Subcutaneous abdominal adipose tissue (tissue), 5 donors: ENCODE data around the gene TUBB.
A peak's percentile ranks its signal among the peaks of the same experiment; 100 is the strongest.

Source experiments
- H3K27ac ChIP-seq: one replicate; pipeline ENCODE4 v1.7.0; 2013; ENCODE audit warnings: low read depth, mild to moderate bottlenecking, inconsistent platforms, low read length, moderate library complexity
- H3K27me3 ChIP-seq, 5 donors: one replicate each; pipeline ENCODE4 v1.7.0; 2013; ENCODE audit warnings: low read length in 5 of 5, inconsistent platforms in 1 of 5; ENCODE audit not compliant: control insufficient read depth in 5 of 5, insufficient read depth in 4 of 5
- H3K36me3 ChIP-seq, 5 donors: one replicate each; pipeline ENCODE4 v1.7.0; 2013; ENCODE audit warnings: low read length in 5 of 5; ENCODE audit not compliant: control insufficient read depth in 5 of 5, insufficient read depth in 5 of 5
- H3K4me1 ChIP-seq, 5 donors: one replicate each; pipeline ENCODE4 v1.7.0; 2013; ENCODE audit warnings: low read length in 5 of 5, mild to moderate bottlenecking in 3 of 5, moderate library complexity in 1 of 5; ENCODE audit not compliant: control insufficient read depth in 5 of 5, insufficient read depth in 5 of 5
- H3K4me3 ChIP-seq, 5 donors: one replicate each; pipeline ENCODE4 v1.7.0; 2013; ENCODE audit warnings: low read length in 5 of 5, low read depth in 1 of 5
- H3K9ac ChIP-seq, 5 donors: one replicate each; pipeline ENCODE4 v1.7.0; 2013; ENCODE audit warnings: low read length in 5 of 5, mild to moderate bottlenecking in 4 of 5, moderate library complexity in 3 of 5
- H3K9me3 ChIP-seq, 5 donors: one replicate each; pipeline ENCODE4 v1.7.0; 2013; ENCODE audit warnings: low read length in 5 of 5; ENCODE audit not compliant: control insufficient read depth in 5 of 5
- donor health status: healthy.
- donor health status: healthy.
- donor health status: healthy.
- donor health status: healthy.
- donor health status: healthy.

TUBB gene

GRCh38 chr6:30719791-30720737 is at the start of gene TUBB:
Gene TUBB (plus strand): TSS chr6:30720352. CDS start chr6:30720507, 155 bp downstream.
- H3K4me3 ChIP-seq = peak within 1 kb of the TSS; percentile 86 to 94 (median 89)
- peaks cover 8 to 50% (median 38%) of the 10 kb centered on the region in 5 donors for H3K4me1 ChIP-seq
- peaks cover 4 to 26% (median 24%) of the 10 kb centered on the region in 5 donors for H3K36me3 ChIP-seq

DNA sequence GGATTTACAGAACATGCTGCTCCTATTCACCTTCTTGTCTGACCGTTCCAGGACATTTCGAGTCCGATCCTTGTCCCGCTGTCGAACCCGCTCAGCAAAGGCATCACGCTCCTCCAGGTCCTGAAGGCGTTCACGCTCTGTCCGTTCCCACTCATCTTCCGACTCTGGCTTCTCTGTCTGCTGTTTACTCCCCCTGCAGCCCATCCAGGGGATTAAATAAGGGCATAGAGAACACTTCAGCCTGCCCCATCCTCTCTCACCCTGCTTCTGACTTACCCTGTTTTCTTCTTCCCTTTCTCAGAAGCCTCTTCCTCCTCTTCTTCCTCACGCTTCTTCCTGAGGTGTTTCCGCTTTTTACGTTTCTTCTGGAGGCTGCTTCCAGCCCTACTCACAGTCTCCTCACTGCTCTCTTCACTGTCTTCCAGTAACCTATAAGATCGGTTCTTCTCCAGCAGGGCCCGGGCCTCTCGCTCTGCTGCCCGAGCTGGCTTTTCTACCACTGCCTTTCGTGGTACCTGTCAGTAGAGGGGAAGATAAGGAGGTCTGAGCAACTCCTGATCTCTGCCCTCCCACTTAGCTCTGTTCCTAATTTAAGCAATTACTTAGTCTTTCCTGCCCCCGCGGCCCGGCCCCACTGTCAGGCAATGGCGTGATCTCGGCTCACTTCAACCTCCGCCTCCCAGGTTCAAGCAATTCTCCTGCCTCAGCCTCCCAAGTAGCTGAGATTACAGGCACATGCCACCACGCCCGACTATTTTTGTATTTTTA is 49.2 kb upstream of the TUBB start:
- Histone ChIP-seq H3K27ac (no peak overlapping the region), H3K4me3 (no peak overlapping the region), H3K27me3 (no peaks in the 10 kb centered on the region), H3K9me3 (no peaks in the 10 kb centered on the region), H3K9ac (peak overlapping the region in 2 of 5 donors; percentile 93 to 95), H3K4me1 (peaks cover 0 to 21% (median 16%) of the 10 kb centered on the region in 5 donors), H3K36me3 (peaks cover 12 to 44% (median 31%) of the 10 kb centered on the region in 5 donors)

More at GRCh38 chr6:30719791-30720737, at the start of gene TUBB:
- H3K27me3 ChIP-seq = no peaks in the 10 kb centered on the region
- peak within 1 kb of the TSS; percentile 80 to 89 (median 84) for H3K9ac ChIP-seq
- H3K9me3 ChIP-seq = no peaks in the 10 kb centered on the region
- peak within 1 kb of the TSS; percentile 96 for H3K27ac ChIP-seq

- peak within 1 kb of the TSS; percentile 38 to 96 (median 93) for H3K9ac ChIP-seq
- peak within 1 kb of the TSS; percentile 94 to 99 (median 95) for H3K4me3 ChIP-seq
- peaks cover 0 to 21% (median 16%) of the 10 kb centered on the region in 5 donors for H3K4me1 ChIP-seq
- peak within 1 kb of the TSS; percentile 67 for H3K27ac ChIP-seq
- no peaks in the 10 kb centered on the region for H3K9me3 ChIP-seq
- H3K36me3 ChIP-seq = peaks cover 11 to 45% (median 39%) of the 10 kb centered on the region in 5 donors
- H3K27me3 ChIP-seq = no peaks in the 10 kb centered on the region
Measured at GRCh38 chr6:30672445-30673253, 47.5 kb upstream of the TUBB start, which contains the start of gene DHX16. Gene DHX16 (minus strand): TSS chr6:30673006. CDS start chr6:30672841, 165 bp downstream.

DNA sequence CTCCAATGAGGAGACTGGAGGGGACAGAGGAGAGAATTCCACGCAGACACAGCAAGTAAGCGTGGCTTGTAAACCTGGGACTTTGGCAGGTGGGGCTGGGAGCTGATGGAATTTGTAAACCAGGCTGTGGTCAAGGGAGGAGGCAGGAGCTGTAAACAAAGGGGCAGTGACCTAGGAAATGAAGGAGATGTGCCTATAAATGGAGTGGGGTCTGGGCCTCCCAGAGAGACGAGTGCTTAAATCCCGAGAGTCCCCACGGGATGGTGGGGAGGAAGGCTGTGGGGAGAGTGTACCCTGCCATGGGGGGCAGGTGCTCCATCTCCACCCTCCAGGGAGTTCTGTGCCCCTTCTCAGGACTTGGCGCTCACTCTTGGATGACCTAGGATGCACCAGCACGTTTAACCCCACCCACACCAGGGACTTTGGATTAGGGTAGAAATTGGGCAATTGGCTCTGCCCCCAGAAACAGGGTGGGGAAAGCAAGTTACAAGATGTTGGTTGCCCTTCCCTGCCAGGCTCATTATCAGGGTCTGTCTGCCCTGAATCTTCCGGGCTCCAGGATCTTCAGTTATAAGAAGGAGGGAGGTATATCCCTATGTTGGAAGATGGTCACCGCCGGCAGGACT is 43.4 kb upstream of the TUBB start:
- Histone ChIP-seq H3K4me3 (no peak overlapping the region), H3K4me1 (peaks cover 0 to 41% (median 38%) of the 10 kb centered on the region in 5 donors), H3K27me3 (no peaks in the 10 kb centered on the region), H3K9me3 (no peaks in the 10 kb centered on the region), H3K36me3 (peaks cover 6 to 47% (median 36%) of the 10 kb centered on the region in 5 donors), H3K27ac (no peak overlapping the region), H3K9ac (no peak overlapping the region)

GRCh38 chr6:30678964-30679726 is 41.0 kb upstream of the TUBB start:
- peaks cover 0 to 5% (median 0%) of the 10 kb centered on the region in 5 donors for H3K27me3 ChIP-seq
- peak overlapping the region; percentile 100 for H3K27ac ChIP-seq
- H3K9me3 ChIP-seq = no peaks in the 10 kb centered on the region
- H3K4me1 ChIP-seq = peaks cover 14 to 54% (median 50%) of the 10 kb centered on the region in 5 donors
- H3K9ac ChIP-seq = peak overlapping the region in 4 of 5 donors; percentile 30 to 66 (median 64)
- peak overlapping the region in 4 of 5 donors; percentile 17 to 44 (median 22) for H3K4me3 ChIP-seq
- peaks cover 6 to 47% (median 37%) of the 10 kb centered on the region in 5 donors for H3K36me3 ChIP-seq

- H3K36me3 ChIP-seq = peaks cover 6 to 47% (median 37%) of the 10 kb centered on the region in 5 donors
- peak overlapping the region; percentile 100 for H3K27ac ChIP-seq
- H3K9ac ChIP-seq = peak overlapping the region in 4 of 5 donors; percentile 30 to 66 (median 64)
- H3K27me3 ChIP-seq = peaks cover 0 to 5% (median 0%) of the 10 kb centered on the region in 5 donors
- no peaks in the 10 kb centered on the region for H3K9me3 ChIP-seq
- peak overlapping the region in 4 of 5 donors; percentile 19 to 44 (median 26) for H3K4me3 ChIP-seq
- peaks cover 14 to 61% (median 57%) of the 10 kb centered on the region in 5 donors for H3K4me1 ChIP-seq
Measured at GRCh38 chr6:30679765-30680535, 40.2 kb upstream of the TUBB start.

- H3K27me3 ChIP-seq = peaks cover 0 to 5% (median 0%) of the 10 kb centered on the region in 5 donors
- H3K36me3 ChIP-seq = peaks cover 3 to 36% (median 26%) of the 10 kb centered on the region in 5 donors
- peak overlapping the region; percentile 100 for H3K27ac ChIP-seq
- peak overlapping the region; percentile 58 to 93 (median 69) for H3K9ac ChIP-seq
- peaks cover 17 to 76% (median 71%) of the 10 kb centered on the region in 5 donors for H3K4me1 ChIP-seq
- H3K4me3 ChIP-seq = peak overlapping the region; percentile 41 to 94 (median 75)
- H3K9me3 ChIP-seq = no peaks in the 10 kb centered on the region
Measured at GRCh38 chr6:30681766-30682142, 38.4 kb upstream of the TUBB start.
